Measurements from ENCODE around the gene PDGFA. TPM values are rescaled to one million over a fixed set of nuclear protein-coding genes. Genes with fewer than 3 reads are reported as not detected.

PDGFA gene
- total and polyA plus RNA-seq, 3 donors from 2014 or later, result 7.2 to 13.8 (median 13.8) TPM

DNA sequence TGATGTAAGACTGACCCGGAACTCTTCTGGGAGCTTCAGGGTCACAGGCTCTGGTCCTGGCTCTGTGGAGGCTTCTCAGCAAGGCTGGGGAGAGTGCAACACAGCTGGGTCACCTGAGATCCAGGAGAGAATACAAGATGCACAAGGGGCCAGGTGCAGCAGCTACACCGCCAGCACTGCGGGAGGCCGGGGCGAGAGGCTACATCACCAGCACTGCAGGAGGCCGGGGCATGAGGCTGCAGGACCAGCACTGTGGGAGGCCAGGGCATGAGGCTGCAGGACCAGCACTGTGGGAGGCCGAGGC is 44.3 kb downstream of the PDGFA start:
- peaks cover 9% of the 10 kb centered on the region for H3K4me1 ChIP-seq
- H3K27me3 ChIP-seq, result no peaks in the 10 kb centered on the region
- WGBS, 2 donors, result 95 to 100% methylated on average over 1 to 6 of the region's 7 CpGs
- H3K36me3 ChIP-seq (ENCODE audit: low read depth, missing control alignments), result no peaks in the 10 kb centered on the region
- TF ChIP-seq, protein P1, sequence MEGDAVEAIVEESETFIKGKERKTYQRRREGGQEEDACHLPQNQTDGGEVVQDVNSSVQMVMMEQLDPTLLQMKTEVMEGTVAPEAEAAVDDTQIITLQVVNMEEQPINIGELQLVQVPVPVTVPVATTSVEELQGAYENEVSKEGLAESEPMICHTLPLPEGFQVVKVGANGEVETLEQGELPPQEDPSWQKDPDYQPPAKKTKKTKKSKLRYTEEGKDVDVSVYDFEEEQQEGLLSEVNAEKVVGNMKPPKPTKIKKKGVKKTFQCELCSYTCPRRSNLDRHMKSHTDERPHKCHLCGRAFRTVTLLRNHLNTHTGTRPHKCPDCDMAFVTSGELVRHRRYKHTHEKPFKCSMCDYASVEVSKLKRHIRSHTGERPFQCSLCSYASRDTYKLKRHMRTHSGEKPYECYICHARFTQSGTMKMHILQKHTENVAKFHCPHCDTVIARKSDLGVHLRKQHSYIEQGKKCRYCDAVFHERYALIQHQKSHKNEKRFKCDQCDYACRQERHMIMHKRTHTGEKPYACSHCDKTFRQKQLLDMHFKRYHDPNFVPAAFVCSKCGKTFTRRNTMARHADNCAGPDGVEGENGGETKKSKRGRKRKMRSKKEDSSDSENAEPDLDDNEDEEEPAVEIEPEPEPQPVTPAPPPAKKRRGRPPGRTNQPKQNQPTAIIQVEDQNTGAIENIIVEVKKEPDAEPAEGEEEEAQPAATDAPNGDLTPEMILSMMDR (IDR thresholded peaks at IDR 0.05), result no peak
- intact Hi-C loops (cut with DNase I; ENCODE audit: low total_unique reads), result no loop called here
- no peaks in the 10 kb centered on the region for H3K9me3 ChIP-seq
- H3K4me3 ChIP-seq, result no peak overlapping the region
- H3K27ac ChIP-seq, result no peak overlapping the region
- DNase-seq, result no peak

DNA sequence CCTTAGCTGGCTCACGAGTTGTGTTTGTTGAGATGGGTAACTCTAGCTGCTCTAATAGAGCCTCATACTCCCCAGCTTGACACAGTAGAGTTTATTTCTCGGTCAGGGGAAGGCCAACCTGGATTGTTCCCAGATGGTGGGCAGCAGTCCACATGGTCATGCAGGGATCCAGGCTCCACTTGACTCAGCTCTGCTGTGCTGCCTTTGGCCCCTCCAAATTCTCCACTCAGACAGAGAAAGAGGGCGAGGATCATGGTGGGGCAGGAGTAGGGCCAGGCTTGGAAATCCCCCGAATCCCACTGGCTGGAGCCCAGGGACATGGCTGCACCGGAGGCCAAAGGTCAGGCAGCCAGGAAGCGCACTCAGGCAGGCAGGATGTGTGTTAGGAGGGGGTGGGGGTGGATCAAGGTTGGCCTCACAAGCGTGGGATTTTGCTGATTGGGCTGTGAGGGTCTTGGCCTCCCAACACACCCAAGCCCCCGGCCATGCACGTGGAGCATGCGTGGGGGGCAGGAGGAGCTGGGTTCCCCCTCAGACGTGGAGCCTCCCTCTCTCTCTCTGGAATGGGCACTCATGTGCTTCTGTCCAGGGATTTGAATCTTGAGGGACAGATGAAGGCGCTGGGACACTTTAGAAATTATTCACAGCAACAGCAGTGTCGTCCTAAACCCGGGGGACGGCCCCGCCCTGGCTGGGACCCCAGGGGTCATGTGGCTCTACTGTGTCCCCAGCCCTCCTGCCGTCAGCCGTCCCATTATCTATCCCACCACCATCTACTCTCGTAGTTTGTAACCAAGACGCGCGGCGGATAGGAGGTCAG is 44.8 kb downstream of the PDGFA start:
- H3K36me3 ChIP-seq (ENCODE audit: low read depth, missing control alignments), result no peaks in the 10 kb centered on the region
- no peak overlapping the region for H3K27ac ChIP-seq
- DNase-seq, result no peak
- WGBS, 2 donors, result 90 to 93% methylated on average over 22 to 23 of the region's 23 CpGs
- H3K4me3 ChIP-seq, result no peak overlapping the region
- intact Hi-C loops (cut with DNase I; ENCODE audit: low total_unique reads), result no loop called here
- no peaks in the 10 kb centered on the region for H3K27me3 ChIP-seq
- H3K9me3 ChIP-seq, result no peaks in the 10 kb centered on the region
- H3K4me1 ChIP-seq, result peaks cover 9% of the 10 kb centered on the region
- TF ChIP-seq POLR2A (IDR thresholded peaks at IDR 0.05), result no peak
- TF ChIP-seq, protein P1 (IDR thresholded peaks at IDR 0.05), result no peak

DNA sequence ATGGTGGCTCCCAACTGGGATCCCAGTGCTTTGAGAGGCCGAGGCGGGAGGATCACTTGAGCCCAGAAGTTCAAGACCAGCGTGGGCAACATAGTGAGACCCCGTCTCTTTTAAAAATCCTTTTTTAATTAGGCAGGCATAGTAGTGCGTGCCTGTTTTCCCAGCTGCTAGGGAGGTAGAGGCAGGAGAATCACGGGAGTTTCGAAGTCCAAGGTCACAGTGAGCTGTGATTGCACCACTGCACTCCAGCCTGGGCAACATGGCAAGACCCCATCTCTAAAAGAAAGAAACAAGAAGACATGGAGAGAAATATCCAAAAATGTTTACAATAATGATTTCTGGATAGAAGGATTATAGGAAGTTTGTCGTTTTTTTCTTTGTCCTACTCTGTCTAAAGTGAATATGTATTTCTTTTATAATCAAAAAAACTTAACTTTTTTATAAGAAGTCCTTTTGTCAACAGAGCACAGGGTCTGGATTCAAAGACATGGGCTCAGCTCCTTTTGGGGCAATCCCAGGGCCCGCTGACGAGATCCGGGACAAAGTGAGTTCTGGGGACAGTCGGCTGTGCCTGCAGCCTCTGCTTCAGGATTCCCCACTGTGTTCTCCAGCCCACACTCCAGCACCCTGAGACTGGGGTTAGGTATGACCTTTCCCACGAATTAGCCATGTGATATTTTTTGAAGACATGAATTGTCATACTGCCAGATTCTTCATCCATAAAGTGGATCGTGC is 45.6 kb downstream of the PDGFA start:
- H3K9me3 ChIP-seq, result no peaks in the 10 kb centered on the region
- TF ChIP-seq, protein P1 (IDR thresholded peaks at IDR 0.05), result no peak
- H3K27me3 ChIP-seq, result no peaks in the 10 kb centered on the region
- WGBS, 2 donors, result 85 to 86% methylated on average over 14 of the region's 14 CpGs
- H3K27ac ChIP-seq, result no peak overlapping the region
- H3K4me3 ChIP-seq, result no peak overlapping the region
- H3K4me1 ChIP-seq, result peaks cover 9% of the 10 kb centered on the region
- no peaks in the 10 kb centered on the region for H3K36me3 ChIP-seq (ENCODE audit: low read depth, missing control alignments)
- no peak for DNase-seq
- intact Hi-C loops (cut with DNase I; ENCODE audit: low total_unique reads), result no loop called here

DNA sequence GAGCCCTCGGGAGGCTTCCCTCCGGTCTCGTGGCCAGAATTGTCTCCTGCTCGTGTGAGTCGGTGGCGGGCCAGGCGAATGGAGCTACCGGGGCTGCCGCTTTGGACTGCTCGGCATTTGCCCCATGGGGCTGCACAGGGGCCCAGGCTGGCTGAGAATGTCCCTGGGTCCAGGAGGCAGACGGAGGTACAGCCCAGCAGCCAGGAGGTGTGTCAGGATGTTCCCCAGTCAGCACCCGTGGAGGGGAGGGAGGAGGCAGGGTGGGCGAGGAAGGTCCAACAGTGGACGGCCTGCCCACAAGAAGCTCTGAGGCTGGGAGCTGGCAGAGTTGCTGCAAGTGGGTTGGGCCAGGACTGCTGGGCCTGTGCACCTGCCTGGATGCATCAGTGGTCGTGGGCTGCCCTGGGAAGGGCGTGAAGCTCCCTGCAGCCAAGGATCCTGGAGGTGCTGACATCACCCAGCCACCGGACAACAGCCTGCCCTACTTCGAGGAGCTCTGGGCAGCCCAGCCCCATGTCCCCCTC is 46.4 kb downstream of the PDGFA start:
- DNase-seq, result no peak
- 85 to 86% methylated on average over 12 to 18 of the region's 18 CpGs for WGBS, 2 donors

More for the DNA sequence above, 46.4 kb downstream of the PDGFA start:
- H3K27me3 ChIP-seq, result no peaks in the 10 kb centered on the region
- no peak overlapping the region for H3K4me3 ChIP-seq
- H3K27ac ChIP-seq, result no peak overlapping the region
- peaks cover 9% of the 10 kb centered on the region for H3K4me1 ChIP-seq
- H3K9me3 ChIP-seq, result no peaks in the 10 kb centered on the region
- intact Hi-C loops (cut with DNase I; ENCODE audit: low total_unique reads), result no loop called here
- TF ChIP-seq, protein P1 (IDR thresholded peaks at IDR 0.05), result no peak
- TF ChIP-seq POLR2A (IDR thresholded peaks at IDR 0.05), result no peak
- no peaks in the 10 kb centered on the region for H3K36me3 ChIP-seq (ENCODE audit: low read depth, missing control alignments)
